ENCODE data around the gene AHCYL1.

DNA sequence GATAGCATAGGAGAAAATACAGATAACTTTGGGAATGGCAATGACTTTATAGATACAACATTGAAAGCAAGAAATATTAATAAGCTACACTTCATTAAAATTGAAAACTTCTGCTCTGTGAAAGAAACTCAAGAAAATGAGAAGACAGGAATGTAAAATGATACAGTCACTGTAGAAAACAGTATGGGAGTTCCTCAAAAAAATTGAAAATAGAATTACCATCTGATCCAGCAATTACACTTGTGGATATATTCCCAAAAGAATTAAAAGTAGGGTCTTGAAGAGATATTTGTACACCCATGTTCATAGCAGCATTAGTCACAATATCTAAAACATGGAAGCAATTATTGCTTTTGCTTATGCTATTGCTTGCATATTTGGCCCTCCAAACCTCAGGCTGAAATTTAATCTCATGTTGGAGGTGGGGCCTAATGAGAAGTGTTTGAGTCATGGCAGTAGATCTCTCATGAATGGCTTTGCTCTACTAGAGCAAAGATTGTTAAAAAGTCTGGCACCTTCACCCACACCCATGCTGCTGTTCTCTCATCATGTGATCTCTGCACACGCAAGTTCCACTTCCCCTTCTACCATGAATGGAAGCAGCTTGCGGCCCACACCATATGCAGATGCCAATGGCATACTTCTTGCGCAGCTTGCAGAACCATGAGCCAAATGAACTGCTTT, 15.3 kb upstream of the AHCYL1 start:
- TF ChIP-seq, protein P1, sequence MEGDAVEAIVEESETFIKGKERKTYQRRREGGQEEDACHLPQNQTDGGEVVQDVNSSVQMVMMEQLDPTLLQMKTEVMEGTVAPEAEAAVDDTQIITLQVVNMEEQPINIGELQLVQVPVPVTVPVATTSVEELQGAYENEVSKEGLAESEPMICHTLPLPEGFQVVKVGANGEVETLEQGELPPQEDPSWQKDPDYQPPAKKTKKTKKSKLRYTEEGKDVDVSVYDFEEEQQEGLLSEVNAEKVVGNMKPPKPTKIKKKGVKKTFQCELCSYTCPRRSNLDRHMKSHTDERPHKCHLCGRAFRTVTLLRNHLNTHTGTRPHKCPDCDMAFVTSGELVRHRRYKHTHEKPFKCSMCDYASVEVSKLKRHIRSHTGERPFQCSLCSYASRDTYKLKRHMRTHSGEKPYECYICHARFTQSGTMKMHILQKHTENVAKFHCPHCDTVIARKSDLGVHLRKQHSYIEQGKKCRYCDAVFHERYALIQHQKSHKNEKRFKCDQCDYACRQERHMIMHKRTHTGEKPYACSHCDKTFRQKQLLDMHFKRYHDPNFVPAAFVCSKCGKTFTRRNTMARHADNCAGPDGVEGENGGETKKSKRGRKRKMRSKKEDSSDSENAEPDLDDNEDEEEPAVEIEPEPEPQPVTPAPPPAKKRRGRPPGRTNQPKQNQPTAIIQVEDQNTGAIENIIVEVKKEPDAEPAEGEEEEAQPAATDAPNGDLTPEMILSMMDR (IDR thresholded peaks at IDR 0.05), result no peak
- no peak for TF ChIP-seq POLR2A (IDR thresholded peaks at IDR 0.05)

Data from stomach (tissue), 4 donors.